ENCODE measurements around the gene S100PBP. TPM values are rescaled to one million over a fixed set of nuclear protein-coding genes. Genes with fewer than 3 reads are reported as not detected.

S100PBP gene
- total and polyA plus RNA-seq, 2 of the 13 experiments (the other 11 are each of a cell fraction or from before 2014, with no cell fraction given), result 20.4 to 26.1 TPM

GRCh38 chr1:32890516-32891240 lies 73.2 kb downstream of the S100PBP start:
- BruUV-seq (replicated peaks), result no TSS peak
- no peak for TF ChIP-seq SMARCE1 (IDR thresholded peaks at IDR 0.05; ENCODE audit: borderline replicate concordance)
- TF ChIP-seq IKZF4 (CRISPR knock-in tag; IDR thresholded peaks at IDR 0.05; ENCODE audit: borderline replicate concordance, low read depth, not compliant biosample characterization), result no peak
- TF ChIP-seq NR1H2 (CRISPR knock-in tag; IDR thresholded peaks at IDR 0.05; ENCODE audit: borderline replicate concordance, low read depth), result no peak
- ChIA-PET POLR2A (no interaction called here), CTCF (ENCODE audit: low intra/inter-chr PET ratio, low total read pairs) (no interaction called here)
- Histone ChIP-seq H3K36me3 (replicated peaks in 1 of 2; ENCODE audit: control insufficient read depth in 1 of 2, insufficient read depth in 2 of 2, low read length in 2 of 2) (no peaks in the 10 kb centered on the region), H3K4me3 (replicated peaks in 1 of 3; ENCODE audit: insufficient read depth in 1 of 3, low read depth in 2 of 3, low read length in 3 of 3) (no peak overlapping the region), H3K9me3 (ENCODE audit: low read length) (no peaks in the 10 kb centered on the region), H2AFZ (ENCODE audit: low read length) (no peak overlapping the region), H3K27ac (ENCODE audit: extremely low read length, insufficient read depth, low read length) (no peak overlapping the region), H4K20me1 (ENCODE audit: insufficient read depth, low read length) (0 out of 2 replicates have a peak, but pooled peaks cover 2% of the 10 kb centered on the region), H3K79me2 (ENCODE audit: insufficient read depth, low read length) (no peaks in the 10 kb centered on the region), H3K4me1 (ENCODE audit: insufficient read depth, low read length) (no peaks in the 10 kb centered on the region), H3K9ac (ENCODE audit: insufficient read depth, low read depth, low read length) (no peak overlapping the region), H3K4me2 (ENCODE audit: low read depth, low read length) (no peak overlapping the region), H3K27me3 (ENCODE audit: control insufficient read depth in 1 of 2, insufficient read depth in 2 of 2, low read length in 2 of 2) (peaks cover 10 to 60% of the 10 kb centered on the region in 2 experiments; a peak in 4 of 5 replicates)
- in situ Hi-C loops (cut with HindIII; ENCODE audit: extremely low pct_ligation_motif_present, low pct_unique_long_range_greater_than_20kb) (no loop called here), intact Hi-C loops (cut with micrococcal nuclease; ENCODE audit: unreplicated experiment) (no loop called here)
- DNase-seq (ENCODE audit: low spot score) (no peak), FAIRE-seq (no peak), ATAC-seq (no peak)
- WGBS (ENCODE audit: low lambda C conversion rate), result 34% methylated on average over 4 of the region's 7 CpGs

DNA sequence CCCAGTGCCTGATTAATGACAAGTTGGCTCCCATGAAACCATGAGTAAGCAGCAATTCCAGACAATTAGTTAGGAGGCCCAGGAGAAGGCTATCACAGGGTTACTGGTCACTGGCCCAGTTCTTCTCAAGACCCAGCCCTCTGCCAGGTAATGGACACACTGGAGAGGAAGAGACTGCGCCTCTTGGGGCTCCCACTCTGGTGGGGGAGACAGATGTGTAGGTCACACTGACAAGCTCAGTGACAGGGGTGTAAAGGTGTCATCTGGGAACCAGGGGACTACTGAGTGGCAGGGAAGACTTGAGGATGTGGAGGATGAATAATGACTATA lies 73.8 kb downstream of the S100PBP start:
- in situ Hi-C loops (cut with HindIII; ENCODE audit: extremely low pct_ligation_motif_present, low pct_unique_long_range_greater_than_20kb), result no loop called here
- H2AFZ ChIP-seq (ENCODE audit: low read length), result no peak overlapping the region
- H3K9ac ChIP-seq (ENCODE audit: insufficient read depth, low read depth, low read length), result no peak overlapping the region
- TF ChIP-seq ZNF639 (CRISPR knock-in tag; conservative IDR thresholded peaks at IDR 0.05), result no peak
- TF ChIP-seq ZNF124 (CRISPR knock-in tag; IDR thresholded peaks at IDR 0.05), result no peak
- no peak for TF ChIP-seq ZNF781 (CRISPR knock-in tag; IDR thresholded peaks at IDR 0.05; ENCODE audit: borderline replicate concordance, not compliant biosample characterization)
- TF ChIP-seq HDAC6 (IDR thresholded peaks at IDR 0.05; ENCODE audit: low read depth, low read length), result no peak
- no peak overlapping the region for H3K4me2 ChIP-seq (ENCODE audit: low read depth, low read length)
- no peak for FAIRE-seq
- WGBS (ENCODE audit: low lambda C conversion rate), result 0% methylated on average over 1 of the region's 1 CpG
- 0 out of 2 replicates have a peak, but pooled peaks cover 2% of the 10 kb centered on the region for H4K20me1 ChIP-seq (ENCODE audit: insufficient read depth, low read length)
- no TSS peak for BruUV-seq (replicated peaks)
- H3K79me2 ChIP-seq (ENCODE audit: insufficient read depth, low read length), result no peaks in the 10 kb centered on the region
- DNase-seq (ENCODE audit: low spot score), result no peak
- H3K27me3 ChIP-seq (ENCODE audit: control insufficient read depth in 1 of 2, insufficient read depth in 2 of 2, low read length in 2 of 2), result peaks cover 7 to 58% of the 10 kb centered on the region in 2 experiments; a peak in 3 of 5 replicates
- ChIA-PET CTCF (ENCODE audit: low intra/inter-chr PET ratio, low total read pairs) (no interaction called here), POLR2A (no interaction called here)
- no peak overlapping the region for H3K4me3 ChIP-seq (replicated peaks in 1 of 3; ENCODE audit: insufficient read depth in 1 of 3, low read depth in 2 of 3, low read length in 3 of 3)
- no peaks in the 10 kb centered on the region for H3K9me3 ChIP-seq (ENCODE audit: low read length)
- no peaks in the 10 kb centered on the region for H3K4me1 ChIP-seq (ENCODE audit: insufficient read depth, low read length)
- intact Hi-C loops (cut with micrococcal nuclease; ENCODE audit: unreplicated experiment), result no loop called here
- no peak overlapping the region for H3K27ac ChIP-seq (ENCODE audit: extremely low read length, insufficient read depth, low read length)
- H3K36me3 ChIP-seq (replicated peaks in 1 of 2; ENCODE audit: control insufficient read depth in 1 of 2, insufficient read depth in 2 of 2, low read length in 2 of 2), result no peaks in the 10 kb centered on the region
- no peak for ATAC-seq
